Hepatocyte (in vitro differentiated cells): ENCODE measurements around the gene MLPH. TPM values are rescaled to one million over a fixed set of nuclear protein-coding genes. Genes with fewer than 3 reads are reported as not detected.
A peak's percentile ranks its signal among the peaks of the same experiment; 100 is the strongest.

ENCODE experiments used
- DNase-seq: peaks from one replicate; pipeline ENCODE4 v3.0.0-alpha.2; 2016; ENCODE audit warnings: low spot score
- H2AFZ ChIP-seq: fragments of 200-600 bp; sonication (generic); 2 replicates; pipeline ENCODE4 v1.6.0; 2016; ENCODE audit warnings: antibody characterized with exemption, mild to moderate bottlenecking
- H3K27ac ChIP-seq: fragments of 200-600 bp; sonication (generic); 2 replicates; pipeline ENCODE4 v1.5.1; 2016; ENCODE audit warnings: mild to moderate bottlenecking
- H3K27me3 ChIP-seq: fragments of 200-600 bp; sonication (generic); 2 replicates; pipeline ENCODE4 v1.6.1; 2016
- H3K36me3 ChIP-seq: fragments of 200-600 bp; sonication (generic); replicated peaks from 2 replicates; pipeline ENCODE4 v1.5.1; 2016; ENCODE audit warnings: low read depth; ENCODE audit not compliant: insufficient read depth
- H3K4me1 ChIP-seq: fragments of 200-600 bp; sonication (generic); 2 replicates; pipeline ENCODE4 v1.5.1; 2016; ENCODE audit warnings: mild to moderate bottlenecking, moderate library complexity; ENCODE audit not compliant: insufficient read depth
- H3K4me2 ChIP-seq: fragments of 200-600 bp; sonication (generic); 2 replicates; pipeline ENCODE4 v1.6.0; 2016
- H3K4me3 ChIP-seq: fragments of 200-600 bp; sonication (generic); 2 replicates; pipeline ENCODE4 v1.5.1; 2016; ENCODE audit warnings: mild to moderate bottlenecking
- H3K79me2 ChIP-seq: fragments of 200-600 bp; sonication (generic); 2 replicates; pipeline ENCODE4 v1.6.0; 2017; ENCODE audit warnings: mild to moderate bottlenecking
- H3K9me2 ChIP-seq: fragments of 200-600 bp; sonication (generic); replicated peaks from 2 replicates; pipeline ENCODE4 v1.6.0; 2017; ENCODE audit warnings: mild to moderate bottlenecking; ENCODE audit not compliant: insufficient read depth
- H3K9me3 ChIP-seq: fragments of 200-600 bp; sonication (generic); 2 replicates; pipeline ENCODE4 v1.5.1; 2016; ENCODE audit warnings: low read depth, mild to moderate bottlenecking
- H4K20me1 ChIP-seq: fragments of 200-600 bp; sonication (generic); 2 replicates; pipeline ENCODE4 v1.6.0; 2016; ENCODE audit warnings: mild to moderate bottlenecking; ENCODE audit not compliant: insufficient read depth, poor library complexity, severe bottlenecking
- CTCF ChIP-seq: fragments of 200-600 bp; sonication (generic); IDR thresholded peaks from 2 replicates; pipeline ENCODE4 v1.5.1; 2016; ENCODE audit warnings: antibody characterized with exemption, mild to moderate bottlenecking; ENCODE audit not compliant: poor library complexity
- EZH2 ChIP-seq: fragments of 200-600 bp; sonication (generic); IDR thresholded peaks from 2 replicates; pipeline ENCODE4 v1.6.1; 2016; ENCODE audit warnings: antibody characterized with exemption, mild to moderate bottlenecking, borderline replicate concordance
- EZH2phosphoT487 ChIP-seq: fragments of 200-600 bp; sonication (generic); IDR thresholded peaks from one replicate; pipeline ENCODE4 v1.6.1; 2018; ENCODE audit warnings: antibody characterized with exemption, mild to moderate bottlenecking, low read depth, moderate library complexity; ENCODE audit not compliant: unreplicated experiment, severe bottlenecking
- WGBS: methylation state at CpG from one replicate; pipeline ENCODE4 v1.1.6; 2016; ENCODE audit warnings: low lambda C conversion rate; ENCODE audit errors: missing lambda C conversion rate; 5-methylcytosine and 5-hydroxymethylcytosine counted together
- polyA plus RNA-seq: library from polyadenylated mRNA; unstranded; fragments of >200 nt; fragmentation: Nextera tagmentation; extraction: Ambion mirVana; gene quantifications from 2 replicates; pipeline ENCODE4 v1.2.1, GENCODE V29; 2016
- total RNA-seq: library from RNA; depleted of rRNA; stranded (reverse); fragments of >200 nt; gene quantifications from 2 replicates; pipeline ENCODE4 v1.2.3, GENCODE V29; 2014

Gene MLPH
- total and polyA plus RNA-seq, 2 experiments from 2014 or later = 6.7 to 12.3 TPM

- WGBS = 92% methylated on average over 11 of the region's 11 CpGs
- Histone ChIP-seq H4K20me1 (no peaks in the 10 kb centered on the region), H3K36me3 (no peaks in the 10 kb centered on the region)
Measured at GRCh38 chr2:237473878-237474441, 13.1 kb upstream of the MLPH start.

GRCh38 chr2:237474442-237474911 is 12.6 kb upstream of the MLPH start:
- Histone ChIP-seq H3K4me2 (peak overlapping the region; percentile 95), H3K79me2 (no peaks in the 10 kb centered on the region), H3K36me3 (no peaks in the 10 kb centered on the region), H3K27me3 (no peaks in the 10 kb centered on the region), H3K4me1 (peaks cover 13% of the 10 kb centered on the region), H3K27ac (peak overlapping the region; percentile 99), H2AFZ (peak overlapping the region; percentile 76), H3K9me2 (no peaks in the 10 kb centered on the region), H3K4me3 (peak overlapping the region; percentile 72), H4K20me1 (no peaks in the 10 kb centered on the region), H3K9me3 (no peaks in the 10 kb centered on the region)
- 78% methylated on average over 12 of the region's 12 CpGs for WGBS
- DNase-seq = no peak
- TF ChIP-seq CTCF (no peak), EZH2phosphoT487 (no peak), EZH2 (no peak)

More at GRCh38 chr2:237473878-237474441, 13.1 kb upstream of the MLPH start:
- Histone ChIP-seq H3K9me3 (no peaks in the 10 kb centered on the region), H2AFZ (no peak overlapping the region), H3K4me2 (peak overlapping the region; percentile 95), H3K4me3 (no peak overlapping the region), H3K79me2 (no peaks in the 10 kb centered on the region), H3K27ac (peak overlapping the region; percentile 99), H3K4me1 (peaks cover 13% of the 10 kb centered on the region), H3K27me3 (no peaks in the 10 kb centered on the region), H3K9me2 (no peaks in the 10 kb centered on the region)
- no peak for TF ChIP-seq EZH2phosphoT487
- no peak for TF ChIP-seq EZH2
- no peak for TF ChIP-seq CTCF
- DNase-seq = no peak

- H2AFZ ChIP-seq = peak overlapping the region; percentile 76
- H3K4me1 ChIP-seq = peaks cover 13% of the 10 kb centered on the region
- H3K4me3 ChIP-seq = peak overlapping the region; percentile 72
- peak overlapping the region; percentile 95 for H3K4me2 ChIP-seq
- H3K9me2 ChIP-seq = no peaks in the 10 kb centered on the region
- no peaks in the 10 kb centered on the region for H3K9me3 ChIP-seq
- peak; percentile 95 for DNase-seq
- no peaks in the 10 kb centered on the region for H3K36me3 ChIP-seq
- no peaks in the 10 kb centered on the region for H3K79me2 ChIP-seq
- H4K20me1 ChIP-seq = no peaks in the 10 kb centered on the region
- whole genome bisulfite sequencing = 1% methylated on average over 51 of the region's 79 CpGs
- TF ChIP-seq CTCF (peak; percentile 97), EZH2phosphoT487 (no peak)
- peak overlapping the region; percentile 99 for H3K27ac ChIP-seq
- H3K27me3 ChIP-seq = no peaks in the 10 kb centered on the region
Measured at GRCh38 chr2:237474931-237475703, 11.9 kb upstream of the MLPH start.
